ENCODE results near the gene NAA16.
"Not testable (repeated sequence)": the region's sequence is repeated elsewhere in the genome, so short reads cannot be mapped to it uniquely, and the experiment has no call there.

NAA16 gene

GRCh38 chr13:41310963-41311405, at the start of gene NAA16:
Gene NAA16, plus strand, starts transcription at chr13:41311267. Its CDS starts 262 bp downstream, at chr13:41311529.
- peak; percentile 95 to 99 (median 96) for DNase-seq (ENCODE audit: low read depth in 2 of 3, low spot score in 2 of 3)

DNA sequence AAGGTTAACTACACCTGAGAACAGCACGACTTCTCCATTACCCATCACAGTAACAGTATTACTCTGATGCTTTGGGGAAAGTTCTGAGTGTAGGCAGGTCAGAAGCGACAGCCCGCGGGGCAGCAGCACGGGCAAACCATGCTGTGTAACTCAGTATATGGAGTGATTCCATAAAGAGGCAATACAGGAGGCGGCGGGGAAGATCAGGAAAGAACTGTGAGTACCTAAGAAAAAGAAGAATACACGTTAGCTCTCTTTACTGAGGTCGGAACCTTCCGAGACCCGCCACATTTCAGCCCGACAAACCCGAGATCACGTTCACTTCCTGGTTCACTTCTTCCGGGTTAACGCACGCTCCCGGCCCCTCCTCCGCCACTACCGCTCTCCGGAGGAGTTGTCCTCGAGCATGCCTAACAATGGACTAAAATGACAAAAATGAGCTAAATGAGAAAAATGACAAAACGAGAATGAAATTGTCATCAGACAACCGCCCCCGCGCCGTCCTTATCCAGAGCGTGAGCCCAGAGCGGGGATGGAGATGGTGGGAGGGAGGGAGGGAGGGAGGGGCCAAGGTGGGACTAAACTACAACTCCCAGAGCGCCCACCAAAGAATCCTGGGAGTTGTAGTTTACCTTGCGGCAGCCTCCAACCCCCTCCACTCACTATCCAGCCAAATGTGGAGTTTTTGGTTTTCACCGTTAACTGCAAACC, 47.7 kb upstream of the NAA16 start, which contains the start of gene MTRF1:
MTRF1 (minus strand) TSS at position 316 of the 711 bp plus-strand sequence. CDS start 2,669 bp downstream, outside the sequence.
- DNase-seq (ENCODE audit: low read depth in 2 of 3, low spot score in 2 of 3), result peak; percentile 50 to 72 (median 57)

DNA sequence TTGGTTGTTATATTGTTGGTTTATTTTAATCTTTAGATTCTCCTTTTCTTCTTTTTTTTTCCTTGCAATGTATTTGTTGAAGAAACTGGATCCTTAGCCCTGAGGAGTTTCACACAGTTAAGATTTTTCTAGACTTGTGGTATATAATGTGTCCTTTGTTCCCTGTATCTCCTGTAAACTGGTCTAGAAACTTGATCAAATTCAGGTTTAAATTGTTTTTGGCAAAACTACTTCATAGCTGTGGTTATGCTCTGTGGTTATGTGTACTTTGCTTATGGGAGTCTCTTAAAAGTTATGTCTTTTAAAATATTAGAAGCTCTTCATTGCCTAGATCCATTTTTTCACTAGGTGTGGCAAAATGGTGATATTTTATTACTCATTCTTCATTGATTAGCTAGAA, 44.0 kb upstream of the NAA16 start:
- no peak for DNase-seq (ENCODE audit: low read depth in 2 of 3, low spot score in 2 of 3)

GRCh38 chr13:41268764-41269163, 42.3 kb upstream of the NAA16 start:
- DNase-seq (ENCODE audit: low read depth in 2 of 3, low spot score in 2 of 3), result no peak

DNA sequence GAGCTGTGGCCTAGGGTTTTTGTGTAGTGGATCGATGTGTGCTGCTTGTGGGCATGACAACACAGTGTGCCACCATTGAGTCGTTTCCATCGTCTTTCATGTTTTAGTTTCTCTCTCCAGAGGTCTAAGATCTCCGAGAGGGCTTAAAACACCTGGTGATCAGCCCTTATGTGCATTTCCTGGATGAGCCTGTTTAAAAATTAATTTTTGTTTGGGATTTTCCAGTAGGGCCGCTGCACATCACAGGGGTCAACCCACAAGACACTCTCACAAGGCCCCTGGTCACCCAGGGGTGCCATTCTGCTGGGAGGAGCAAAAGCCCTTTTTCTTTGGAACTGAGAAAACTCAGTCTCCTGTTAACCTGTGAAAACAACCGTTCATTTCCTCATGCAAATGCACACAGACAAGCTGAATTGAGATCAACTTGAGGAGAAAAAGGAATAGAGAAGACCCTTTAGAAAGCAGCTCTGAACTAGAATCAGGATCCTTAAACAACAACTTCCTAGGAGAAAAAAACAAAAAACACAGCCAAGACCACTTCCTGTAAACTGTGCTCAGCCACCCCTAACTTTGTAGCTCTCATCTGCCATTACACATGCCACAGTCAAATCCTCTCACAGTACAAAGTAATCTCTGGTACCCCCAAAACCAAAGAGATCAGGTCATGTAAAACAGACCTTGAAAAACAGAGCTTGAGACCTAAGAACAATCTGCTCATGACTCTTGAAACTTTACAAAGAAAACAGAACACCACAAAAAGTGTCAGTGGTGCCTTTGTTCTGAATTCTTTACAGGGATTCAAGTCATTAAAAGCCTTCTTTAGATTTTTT, 39.4 kb upstream of the NAA16 start:
- no peak for DNase-seq (ENCODE audit: low read depth in 2 of 3, low spot score in 2 of 3)

- no peak for DNase-seq (ENCODE audit: low read depth in 2 of 3, low spot score in 2 of 3)
Observed at GRCh38 chr13:41273831-41274441, 37.1 kb upstream of the NAA16 start.

GRCh38 chr13:41274881-41275280, 36.2 kb upstream of the NAA16 start:
- DNase-seq (ENCODE audit: low read depth in 2 of 3, low spot score in 2 of 3), result no peak

- no peak for DNase-seq (ENCODE audit: low read depth in 2 of 3, low spot score in 2 of 3)
Observed at GRCh38 chr13:41276824-41277223, 34.2 kb upstream of the NAA16 start.

GRCh38 chr13:41279156-41279555, 31.9 kb upstream of the NAA16 start:
- not testable (repeated sequence) for DNase-seq (ENCODE audit: low read depth in 2 of 3, low spot score in 2 of 3)

GRCh38 chr13:41282129-41282571, 28.9 kb upstream of the NAA16 start:
- DNase-seq (ENCODE audit: low read depth in 2 of 3, low spot score in 2 of 3), result no peak

DNA sequence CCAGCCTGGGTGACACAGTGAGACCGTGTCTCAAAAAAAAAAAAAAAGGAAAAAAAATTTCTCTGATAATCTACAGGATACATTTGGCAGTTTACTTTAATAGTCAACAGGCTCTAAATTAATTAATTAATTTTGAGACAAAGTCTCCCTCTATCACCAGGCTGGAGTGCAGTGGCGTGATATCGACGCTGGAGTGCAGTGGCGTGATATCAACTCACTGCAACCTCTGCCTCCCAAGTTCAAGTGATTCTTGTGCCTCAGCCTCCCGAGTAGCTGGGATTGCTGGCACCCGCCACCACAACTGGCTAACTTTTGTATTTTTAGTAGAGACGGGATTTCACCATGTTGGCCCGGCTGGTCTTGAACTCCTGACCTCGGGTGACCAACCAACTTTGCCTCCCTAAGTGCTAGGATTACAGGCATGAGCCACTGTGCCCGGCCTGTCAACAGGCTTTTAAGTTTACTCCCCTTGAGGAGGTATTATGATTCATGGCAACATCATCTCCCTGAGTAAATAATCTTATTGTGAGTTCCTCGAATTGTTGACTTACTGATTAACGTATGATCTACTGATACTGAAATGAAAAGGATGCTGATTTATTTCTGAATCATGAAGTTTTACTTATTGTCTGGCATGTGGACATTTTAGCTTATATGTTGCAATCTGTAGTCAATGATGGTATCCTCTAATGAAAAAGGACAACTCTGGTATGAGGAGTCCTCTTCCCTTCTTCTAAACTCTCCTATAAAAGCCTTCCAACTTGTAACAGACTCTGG, 26.4 kb upstream of the NAA16 start:
- DNase-seq (ENCODE audit: low read depth in 2 of 3, low spot score in 2 of 3), result no peak

GRCh38 chr13:41286370-41286769, 24.7 kb upstream of the NAA16 start:
- no peak for DNase-seq (ENCODE audit: low read depth in 2 of 3, low spot score in 2 of 3)

DNA sequence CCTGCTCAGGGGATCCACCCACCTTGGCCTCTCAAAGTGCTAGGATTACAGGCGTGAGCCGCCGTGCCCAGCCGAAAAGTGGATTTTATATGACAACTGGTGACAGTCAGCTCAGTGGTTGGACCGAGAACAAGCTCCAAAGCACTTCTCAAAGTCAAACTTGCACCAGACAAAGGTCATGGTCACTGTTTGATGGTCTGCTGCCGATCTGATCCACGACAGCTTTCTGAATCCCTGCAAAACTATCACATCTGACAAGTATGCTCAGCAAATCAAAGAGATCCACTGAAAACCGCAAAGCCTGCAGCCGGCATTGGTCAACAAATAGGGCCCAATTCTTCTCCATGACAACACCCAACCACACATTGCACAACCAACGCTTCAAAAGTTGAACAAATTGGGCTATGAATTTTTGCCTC, 21.6 kb upstream of the NAA16 start:
- DNase-seq (ENCODE audit: low read depth in 2 of 3, low spot score in 2 of 3), result no peak

DNA sequence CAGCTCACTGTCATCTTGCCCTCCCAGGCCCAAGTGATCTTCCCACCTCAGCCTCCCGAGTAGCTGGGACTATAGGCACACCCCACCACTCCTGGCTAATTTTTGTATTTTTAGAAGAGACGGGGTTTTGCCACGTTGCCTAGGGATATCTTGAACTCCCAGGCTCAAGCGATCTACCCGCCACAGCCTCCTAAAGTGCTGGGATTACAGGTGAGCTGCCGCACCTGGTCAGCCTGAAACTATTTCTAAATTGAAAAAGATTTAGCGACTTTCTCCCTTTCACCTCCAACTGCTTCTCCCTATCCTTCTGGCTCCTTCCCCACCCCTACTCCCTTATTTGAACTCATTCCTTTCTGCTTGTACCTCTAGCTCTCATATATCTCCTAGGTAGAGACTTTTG, 19.8 kb upstream of the NAA16 start:
- DNase-seq (ENCODE audit: low read depth in 2 of 3, low spot score in 2 of 3), result no peak

DNA sequence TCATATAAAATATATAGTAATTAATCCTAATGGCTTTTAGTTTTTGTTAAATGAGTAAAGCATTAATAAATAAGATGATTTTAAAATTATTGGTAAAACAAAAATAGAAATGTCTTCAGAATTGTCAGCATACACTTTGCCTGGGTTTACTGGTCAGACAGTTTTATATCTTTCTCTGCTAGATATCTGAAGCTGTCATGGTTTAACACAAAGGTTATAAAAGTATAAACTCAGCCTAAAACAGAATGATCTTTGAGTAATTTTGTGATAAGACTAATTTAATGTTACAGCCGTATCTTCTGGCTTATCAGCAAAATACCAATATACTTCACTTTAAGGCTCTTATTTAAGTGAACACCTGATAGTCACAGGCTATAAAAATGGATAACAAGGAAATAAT, 17.8 kb upstream of the NAA16 start:
- no peak for DNase-seq (ENCODE audit: low read depth in 2 of 3, low spot score in 2 of 3)

GRCh38 chr13:41294914-41295313, 16.2 kb upstream of the NAA16 start:
- DNase-seq (ENCODE audit: low read depth in 2 of 3, low spot score in 2 of 3), result no peak

DNA sequence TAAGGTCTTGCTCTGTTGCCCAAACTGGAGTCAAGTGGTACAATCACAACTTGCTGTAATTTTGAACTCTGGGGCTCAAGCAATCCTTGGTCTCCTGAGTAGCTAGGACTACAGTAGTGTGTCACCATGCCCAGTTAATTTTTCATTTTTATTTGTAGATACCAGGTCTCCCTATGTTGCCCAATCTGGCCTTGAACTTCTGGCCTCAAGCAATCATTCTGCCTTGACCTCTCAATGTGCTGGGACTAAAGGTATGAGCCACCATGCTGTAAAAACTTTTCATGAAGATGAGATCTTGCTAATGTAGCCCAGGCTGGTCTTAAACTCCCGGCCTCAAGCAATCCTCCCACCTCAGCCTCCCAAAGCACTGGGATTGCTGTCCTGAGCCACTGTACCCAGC, 15.1 kb upstream of the NAA16 start:
- no peak for DNase-seq (ENCODE audit: low read depth in 2 of 3, low spot score in 2 of 3)

DNA sequence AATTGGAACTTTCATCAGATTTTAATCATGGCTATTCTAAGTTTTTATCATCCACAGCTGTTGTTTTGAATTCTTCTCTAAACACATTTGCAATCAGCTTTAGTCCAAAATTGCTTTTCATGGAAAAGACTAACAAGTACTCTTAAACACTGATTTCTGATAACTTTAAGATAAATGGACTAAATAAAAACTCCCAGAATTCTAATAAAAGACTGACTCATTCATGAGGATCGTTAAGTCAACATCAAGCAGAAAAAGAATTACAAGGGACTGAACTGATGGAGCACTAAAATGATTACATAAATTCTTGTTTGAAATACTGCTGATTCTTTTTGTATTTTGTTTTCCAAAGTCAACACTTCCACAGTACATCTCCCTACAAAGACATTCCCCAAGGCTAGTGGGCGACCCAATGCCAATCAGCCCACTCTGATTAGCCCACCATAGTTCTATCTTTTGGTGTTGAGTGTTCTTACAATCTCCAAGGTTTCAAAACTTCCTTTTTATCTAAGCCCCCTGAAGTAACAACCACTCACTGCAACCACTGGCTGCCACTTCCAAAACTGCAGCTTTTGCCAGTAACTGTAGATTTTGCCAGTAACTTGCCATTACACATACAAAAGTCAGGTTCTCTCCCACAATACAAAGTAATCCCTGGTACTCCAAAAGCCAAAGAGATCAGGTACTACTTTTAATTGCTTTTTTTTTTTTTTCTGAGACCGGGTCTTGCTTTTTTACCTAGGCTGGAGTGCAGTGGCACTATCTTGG, 14.0 kb upstream of the NAA16 start:
- DNase-seq (ENCODE audit: low read depth in 2 of 3, low spot score in 2 of 3), result no peak

DNA sequence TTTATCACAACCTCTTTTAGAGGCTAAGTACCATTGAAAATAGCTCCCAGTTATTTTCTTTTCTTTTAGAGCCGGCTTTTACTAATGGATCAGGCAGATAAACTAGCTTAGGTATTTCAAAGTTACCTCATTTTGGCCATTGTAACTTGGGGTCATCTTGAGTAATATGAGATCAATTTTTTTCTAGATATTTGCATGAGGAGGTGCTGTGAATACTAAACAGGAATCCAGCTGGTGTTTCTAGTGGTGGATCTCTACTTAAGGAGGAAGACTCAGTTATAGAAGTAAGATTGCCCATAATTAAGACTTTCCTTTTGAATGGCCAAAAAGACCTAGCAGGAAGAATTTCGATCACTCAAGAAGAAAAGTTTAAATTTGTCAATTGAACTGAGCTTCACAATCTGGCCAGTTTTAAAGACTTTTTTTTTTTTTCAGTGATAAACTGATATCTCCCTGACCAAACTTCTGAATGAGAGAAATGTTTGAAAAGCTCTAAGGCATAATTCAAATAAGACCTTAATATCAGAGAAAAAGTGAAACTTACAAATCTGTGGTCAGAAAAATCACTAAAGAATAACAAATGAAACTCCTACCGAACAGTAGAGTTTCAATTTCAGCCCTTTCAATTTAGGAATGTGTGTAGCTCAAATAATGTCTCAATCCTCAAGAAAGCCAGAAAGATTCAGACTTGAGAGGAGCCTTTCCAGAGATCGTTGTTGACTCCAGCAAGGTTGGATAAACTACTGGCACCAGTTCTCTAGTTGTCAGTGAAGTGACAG, 11.6 kb upstream of the NAA16 start:
- no peak for DNase-seq (ENCODE audit: low read depth in 2 of 3, low spot score in 2 of 3)

Data from activated CD8-positive, alpha-beta memory T cell treated with anti-CD3 and anti-CD28 coated beads for 48 hours (primary cell).